ENCODE results near the gene NUDC. TPM values are rescaled to one million over a fixed set of nuclear protein-coding genes. Genes with fewer than 3 reads are reported as not detected.

The NUDC gene
- total and polyA plus RNA-seq, 9 of the 15 experiments (the other 6 are each of a cell fraction or from before 2014, with no cell fraction given), result 9.8 to 234 (median 149) TPM

- TF ChIP-seq GABPA (tag; conservative IDR thresholded peaks at IDR 0.05; ENCODE audit: low read depth) (peak; percentile 28; the same call in 1 of the 2 replicates), BRF2 (IDR thresholded peaks at IDR 0.05; ENCODE audit: borderline replicate concordance, insufficient read depth, insufficient read length) (no peak), CUX1 (CRISPR knock-in tag; IDR thresholded peaks at IDR 0.05) (no peak), ZNF407 (IDR thresholded peaks at IDR 0.05; ENCODE audit: low read depth) (no peak), ZC3H4 (CRISPR knock-in tag; IDR thresholded peaks at IDR 0.05; ENCODE audit: borderline replicate concordance) (no peak), BRF1 (IDR thresholded peaks at IDR 0.05; ENCODE audit: borderline replicate concordance, extremely low read depth, insufficient read length) (no peak), ZNF830 (CRISPR knock-in tag; IDR thresholded peaks at IDR 0.05) (no peak), MBD1 (CRISPR knock-in tag; IDR thresholded peaks at IDR 0.05) (no peak), MEF2A (IDR thresholded peaks at IDR 0.05; ENCODE audit: control insufficient read depth, low read depth, low read length) (no peak)
Measured at GRCh38 chr1:26900001-26900814, 21.3 kb upstream of the NUDC start, which contains the start of gene GPATCH3 (continued).
